Transverse colon (tissue), 4 donors: ENCODE measurements around the gene SPIRE2. TPM values are rescaled to one million over a fixed set of nuclear protein-coding genes. Genes with fewer than 3 reads are reported as not detected.
A peak's percentile ranks its signal among the peaks of the same experiment; 100 is the strongest.

ENCODE experiments used
- DNase-seq: peaks from one replicate; pipeline ENCODE4 v3.0.0-alpha.2; 2019
- H3K27ac ChIP-seq, 4 donors: fragments of 200-600 bp; sonication (generic); 2 replicates each; pipeline ENCODE4 v1.5.1; 2016 to 2018; ENCODE audit warnings: inconsistent platforms in 4 of 4
- H3K27me3 ChIP-seq: fragments of 200-600 bp; sonication (generic); 2 replicates; pipeline ENCODE4 v1.5.1; 2017; ENCODE audit warnings: inconsistent platforms
- H3K36me3 ChIP-seq, 4 donors: fragments of 200-600 bp; sonication (generic); 2 replicates each; pipeline ENCODE4 v1.5.1; 2017 to 2019; ENCODE audit warnings: inconsistent platforms in 4 of 4
- H3K4me1 ChIP-seq, 4 donors: fragments of 200-600 bp; sonication (generic); 2 replicates each; pipeline ENCODE4 v1.5.1; 2017 to 2020; ENCODE audit warnings: inconsistent platforms in 4 of 4
- H3K4me3 ChIP-seq, 4 donors: fragments of 200-600 bp; sonication (generic); 1 replicate in 1 of 4; 2 replicates in 3 of 4; pipeline versions ENCODE4 v1.5.1 to v1.6.1; 2017 to 2019; ENCODE audit warnings: inconsistent platforms in 4 of 4
- H3K9me3 ChIP-seq, 2 donors: fragments of 200-600 bp; sonication (generic); 2 replicates each; pipeline ENCODE4 v1.5.1; 2017 to 2019; ENCODE audit warnings: inconsistent platforms in 2 of 2
- EP300 ChIP-seq: sonication (generic); formaldehyde crosslinking; IDR thresholded peaks from one replicate; pipeline ENCODE4 v1.6.1; 2017; ENCODE audit warnings: antibody characterized with exemption, low read depth
- POLR2A ChIP-seq: fragments of 450-650 bp; IDR thresholded peaks from one replicate; pipeline ENCODE4 v1.6.1; 2016; ENCODE audit warnings: antibody characterized with exemption, mild to moderate bottlenecking, moderate library complexity
- POLR2AphosphoS5 ChIP-seq, 3 donors: sonication (generic); formaldehyde crosslinking; IDR thresholded peaks; one replicate each; pipeline ENCODE4 v1.6.1; 2016; ENCODE audit warnings: antibody characterized with exemption in 3 of 3
- WGBS, 2 donors: methylation state at CpG; one replicate each; pipeline ENCODE4 v1.1.5; 2018; ENCODE audit warnings: low coverage in 1 of 2; 5-methylcytosine and 5-hydroxymethylcytosine counted together
- in situ Hi-C, 4 donors: fragments of 200-750 bp; cut with MboI; loops; one replicate each; pipeline versions ENCODE4 v1.15.0 to v1.15.1; 2017; ENCODE audit warnings: low sequenced_read_pairs in 3 of 4, low pct_ligation_motif_present in 1 of 4, low pct_unique_long_range_greater_than_20kb in 1 of 4
- intact Hi-C: fragments of 100-400 bp; cut with DNase I; formaldehyde crosslinking; loops from one replicate; pipeline ENCODE4 v1.15.1; 2023; ENCODE audit warnings: low total_unique reads
- total RNA-seq, 4 donors: library from RNA; depleted of rRNA; stranded (reverse); fragments of >200 nt; gene quantifications; one replicate each; pipeline ENCODE4 v1.1.0, GENCODE V29; 2016
- TF ChIP-seq, protein P1 (sequence below), 5 experiments: fragments of 200-600 bp in 3 of 5; fragments of 450-650 bp in 2 of 5; sonication (generic) in 3 of 5; IDR thresholded peaks; 1 replicate in 2 of 5; 2 replicates in 3 of 5; pipeline ENCODE4 v1.5.1; 2016 to 2017; ENCODE audit warnings: antibody characterized with exemption in 5 of 5, inconsistent platforms in 3 of 5, mild to moderate bottlenecking in 2 of 5, moderate library complexity in 1 of 5

The SPIRE2 gene
- total RNA-seq, 4 donors from 2014 or later = 79.6 to 190 (median 131) TPM

DNA sequence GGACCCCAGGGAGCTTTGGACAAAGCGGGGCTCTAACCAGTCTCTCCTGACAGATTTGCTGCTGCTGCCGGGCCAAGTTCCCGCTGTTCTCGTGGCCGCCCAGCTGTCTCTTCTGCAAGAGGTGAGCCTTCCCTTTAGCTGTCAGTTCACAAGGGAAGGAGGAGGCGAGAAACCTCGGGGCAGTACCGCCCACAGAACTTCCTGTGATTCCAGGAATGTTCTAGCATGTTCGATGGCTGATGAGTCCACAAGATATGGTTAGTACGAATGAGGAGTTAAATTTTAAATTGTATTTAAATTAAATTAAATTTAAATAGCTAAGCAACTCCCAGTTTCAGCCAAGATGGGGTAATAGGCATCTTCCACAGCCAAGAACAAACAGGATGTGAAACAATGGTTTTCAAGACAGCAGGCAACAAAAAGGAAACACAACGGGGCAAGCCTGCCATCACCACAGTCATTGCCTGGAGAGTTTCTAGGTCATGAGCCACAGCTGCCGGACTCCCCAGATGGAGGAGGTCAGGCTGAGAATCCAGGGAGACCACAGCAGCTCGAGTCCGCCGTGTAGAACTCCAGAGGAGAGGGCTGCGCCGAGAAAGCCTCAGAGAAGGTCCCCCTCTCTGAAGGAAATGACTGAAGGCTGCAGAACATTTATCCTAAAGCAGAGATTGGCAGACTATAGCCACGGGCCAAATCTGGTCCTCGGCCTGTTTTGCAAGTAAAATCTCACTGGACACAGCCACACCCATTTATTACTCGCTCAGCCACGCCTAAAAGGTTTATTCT, 35.7 kb downstream of the SPIRE2 start:
- peak overlapping the region; percentile 52 to 77 (median 66) for H3K27ac ChIP-seq
- peak; percentile 46 for DNase-seq
- in situ Hi-C loops = no loop called here
- H3K4me1 ChIP-seq = peaks cover 3 to 21% (median 18%) of the 10 kb centered on the region in 4 donors
- no peak overlapping the region for H3K4me3 ChIP-seq
- WGBS, 2 donors = 48 to 63% methylated on average over 3 to 21 of the region's 21 CpGs
- peaks cover 0 to 21% (median 2%) of the 10 kb centered on the region in 4 donors for H3K36me3 ChIP-seq
- H3K9me3 ChIP-seq = peaks cover 5 to 7% of the 10 kb centered on the region in 2 donors
- TF ChIP-seq POLR2A (no peak), EP300 (no peak), POLR2AphosphoS5 (IDR thresholded peaks at IDR 0.05) (no peak)
- TF ChIP-seq, protein P1, sequence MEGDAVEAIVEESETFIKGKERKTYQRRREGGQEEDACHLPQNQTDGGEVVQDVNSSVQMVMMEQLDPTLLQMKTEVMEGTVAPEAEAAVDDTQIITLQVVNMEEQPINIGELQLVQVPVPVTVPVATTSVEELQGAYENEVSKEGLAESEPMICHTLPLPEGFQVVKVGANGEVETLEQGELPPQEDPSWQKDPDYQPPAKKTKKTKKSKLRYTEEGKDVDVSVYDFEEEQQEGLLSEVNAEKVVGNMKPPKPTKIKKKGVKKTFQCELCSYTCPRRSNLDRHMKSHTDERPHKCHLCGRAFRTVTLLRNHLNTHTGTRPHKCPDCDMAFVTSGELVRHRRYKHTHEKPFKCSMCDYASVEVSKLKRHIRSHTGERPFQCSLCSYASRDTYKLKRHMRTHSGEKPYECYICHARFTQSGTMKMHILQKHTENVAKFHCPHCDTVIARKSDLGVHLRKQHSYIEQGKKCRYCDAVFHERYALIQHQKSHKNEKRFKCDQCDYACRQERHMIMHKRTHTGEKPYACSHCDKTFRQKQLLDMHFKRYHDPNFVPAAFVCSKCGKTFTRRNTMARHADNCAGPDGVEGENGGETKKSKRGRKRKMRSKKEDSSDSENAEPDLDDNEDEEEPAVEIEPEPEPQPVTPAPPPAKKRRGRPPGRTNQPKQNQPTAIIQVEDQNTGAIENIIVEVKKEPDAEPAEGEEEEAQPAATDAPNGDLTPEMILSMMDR (IDR thresholded peaks at IDR 0.05) = no peak
- H3K27me3 ChIP-seq = no peaks in the 10 kb centered on the region
- intact Hi-C loops = no loop called here

DNA sequence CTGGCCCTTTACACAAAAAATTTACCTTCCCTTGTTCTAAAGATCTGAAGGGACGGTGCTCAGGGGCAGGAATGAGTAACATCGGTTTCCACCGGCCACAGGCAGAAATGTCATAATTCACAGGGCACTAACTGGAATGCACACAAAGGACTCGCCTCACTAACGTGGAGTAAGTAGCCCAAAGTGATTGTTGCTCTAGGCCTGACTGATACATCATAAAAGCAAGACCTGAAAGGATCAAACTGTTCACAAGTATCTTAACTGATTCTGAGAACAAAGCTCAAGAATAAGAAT, 36.2 kb downstream of the SPIRE2 start:
- Histone ChIP-seq H3K27me3 (no peaks in the 10 kb centered on the region), H3K27ac (peak overlapping the region; percentile 52 to 77 (median 66)), H3K4me1 (peaks cover 3 to 21% (median 18%) of the 10 kb centered on the region in 4 donors), H3K4me3 (no peak overlapping the region), H3K36me3 (peaks cover 0 to 21% (median 2%) of the 10 kb centered on the region in 4 donors), H3K9me3 (peaks cover 5 to 7% of the 10 kb centered on the region in 2 donors)
- intact Hi-C loops (no loop called here), in situ Hi-C loops (no loop called here)
- WGBS, 2 donors = 20 to 26% methylated on average over 1 to 5 of the region's 5 CpGs
- TF ChIP-seq EP300 = no peak
- TF ChIP-seq POLR2AphosphoS5 (IDR thresholded peaks at IDR 0.05) = no peak
- TF ChIP-seq, protein P1 (IDR thresholded peaks at IDR 0.05) = no peak
- no peak for TF ChIP-seq POLR2A
- no peak for DNase-seq

DNA sequence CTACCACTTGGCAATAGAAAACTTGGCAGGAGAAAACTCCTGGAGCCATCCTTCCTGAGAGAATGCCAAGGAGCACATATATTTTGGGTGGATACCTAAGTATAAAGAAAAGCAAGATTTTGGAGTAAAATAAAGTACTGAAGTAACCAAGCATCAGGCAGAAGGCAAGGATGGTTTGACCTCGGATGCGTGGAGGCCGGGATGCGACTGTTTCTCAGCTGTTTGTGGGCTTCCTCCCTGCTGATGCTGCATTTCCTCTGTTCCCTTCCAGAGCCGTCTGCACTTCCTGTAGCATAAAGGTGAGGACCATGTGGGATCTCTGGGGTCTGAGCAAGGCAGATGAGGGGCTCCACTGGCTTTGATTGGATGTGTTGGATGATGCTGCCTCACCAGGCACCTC, 39.6 kb downstream of the SPIRE2 start:
- Histone ChIP-seq H3K36me3 (peaks cover 0 to 16% (median 2%) of the 10 kb centered on the region in 4 donors), H3K27ac (no peak overlapping the region), H3K27me3 (no peaks in the 10 kb centered on the region), H3K4me3 (no peak overlapping the region), H3K4me1 (peaks cover 10 to 27% (median 25%) of the 10 kb centered on the region in 4 donors), H3K9me3 (peaks cover 5 to 7% of the 10 kb centered on the region in 2 donors)
- in situ Hi-C loops = no loop called here
- intact Hi-C loops = no loop called here
- TF ChIP-seq POLR2A = no peak
- TF ChIP-seq, protein P1 (IDR thresholded peaks at IDR 0.05) = no peak
- TF ChIP-seq POLR2AphosphoS5 (IDR thresholded peaks at IDR 0.05) = no peak
- TF ChIP-seq EP300 = no peak
- no peak for DNase-seq
- 94% methylated on average over 5 of the region's 5 CpGs; no CpG with 5 or more reads in 1 of the 2 donors for WGBS, 2 donors

DNA sequence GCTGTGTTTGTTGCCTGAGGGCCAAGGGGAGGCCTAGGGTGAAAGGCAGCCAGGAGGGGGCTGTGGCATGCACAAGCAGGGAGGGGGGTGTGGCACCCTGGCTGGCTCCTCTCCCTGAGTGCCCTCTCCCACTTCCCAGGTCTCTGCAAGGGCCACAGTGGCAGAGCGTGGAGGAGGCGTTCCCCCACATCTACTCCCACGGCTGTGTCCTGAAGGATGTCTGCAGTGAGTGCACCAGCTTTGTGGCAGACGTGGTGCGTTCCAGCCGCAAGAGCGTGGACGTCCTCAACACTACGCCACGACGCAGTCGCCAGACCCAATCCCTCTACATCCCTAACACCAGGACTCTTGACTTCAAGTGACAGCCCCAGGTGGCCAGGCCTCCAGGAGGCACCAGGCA, 41.6 kb downstream of the SPIRE2 start:
- no peak overlapping the region for H3K4me3 ChIP-seq
- H3K9me3 ChIP-seq = peaks cover 5 to 7% of the 10 kb centered on the region in 2 donors
- in situ Hi-C loops = no loop called here
- WGBS, 2 donors = 95% methylated on average over 12 of the region's 12 CpGs; no CpG with 5 or more reads in 1 of the 2 donors
- no peaks in the 10 kb centered on the region for H3K27me3 ChIP-seq
- peaks cover 0 to 18% (median 3%) of the 10 kb centered on the region in 4 donors for H3K36me3 ChIP-seq
- intact Hi-C loops = loop anchor here (5.0 kb wide), 1 partner anchor 168 kb away; the partner anchor contains the start of gene SPATA2L
- H3K4me1 ChIP-seq = peaks cover 7 to 19% (median 16%) of the 10 kb centered on the region in 4 donors
- DNase-seq = no peak
- no peak for TF ChIP-seq POLR2AphosphoS5 (IDR thresholded peaks at IDR 0.05)
- TF ChIP-seq, protein P1 (IDR thresholded peaks at IDR 0.05) = no peak
- no peak for TF ChIP-seq EP300
- no peak for TF ChIP-seq POLR2A
- H3K27ac ChIP-seq = no peak overlapping the region
